ENCODE data around the gene EVC. TPM values are rescaled to one million over a fixed set of nuclear protein-coding genes. Genes with fewer than 3 reads are reported as not detected.

Gene EVC
- total and polyA plus RNA-seq, 2 experiments from 2014 or later, result 2.5 to 45.3 TPM

DNA sequence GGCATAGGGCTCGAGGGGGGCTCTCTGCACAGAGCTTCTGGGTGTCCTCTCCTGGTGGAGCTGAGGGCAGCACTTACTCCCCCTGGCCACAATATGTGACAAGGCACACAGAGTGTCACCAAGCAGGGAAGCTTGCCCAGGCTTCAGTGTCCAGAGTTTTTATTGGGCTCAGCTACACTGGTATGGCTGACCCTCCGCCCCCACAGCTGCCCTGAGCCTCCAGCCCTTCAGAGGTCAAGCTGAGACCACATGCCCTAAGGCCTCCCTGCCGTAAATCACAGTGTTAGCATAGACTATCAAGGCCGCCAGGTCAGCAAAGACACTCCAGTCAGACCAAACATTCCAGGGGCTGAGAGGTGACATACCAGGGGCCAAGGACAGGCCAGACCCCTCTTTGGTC lies 59.0 kb downstream of the EVC start:
- Histone ChIP-seq H3K9me3 (ENCODE audit: low read depth) (no peaks in the 10 kb centered on the region), H3K27ac (no peak overlapping the region), H3K27me3 (no peaks in the 10 kb centered on the region), H3K36me3 (no peaks in the 10 kb centered on the region), H3K4me1 (ENCODE audit: low read depth) (no peaks in the 10 kb centered on the region), H3K4me3 (no peak overlapping the region)
- TF ChIP-seq, protein P1, sequence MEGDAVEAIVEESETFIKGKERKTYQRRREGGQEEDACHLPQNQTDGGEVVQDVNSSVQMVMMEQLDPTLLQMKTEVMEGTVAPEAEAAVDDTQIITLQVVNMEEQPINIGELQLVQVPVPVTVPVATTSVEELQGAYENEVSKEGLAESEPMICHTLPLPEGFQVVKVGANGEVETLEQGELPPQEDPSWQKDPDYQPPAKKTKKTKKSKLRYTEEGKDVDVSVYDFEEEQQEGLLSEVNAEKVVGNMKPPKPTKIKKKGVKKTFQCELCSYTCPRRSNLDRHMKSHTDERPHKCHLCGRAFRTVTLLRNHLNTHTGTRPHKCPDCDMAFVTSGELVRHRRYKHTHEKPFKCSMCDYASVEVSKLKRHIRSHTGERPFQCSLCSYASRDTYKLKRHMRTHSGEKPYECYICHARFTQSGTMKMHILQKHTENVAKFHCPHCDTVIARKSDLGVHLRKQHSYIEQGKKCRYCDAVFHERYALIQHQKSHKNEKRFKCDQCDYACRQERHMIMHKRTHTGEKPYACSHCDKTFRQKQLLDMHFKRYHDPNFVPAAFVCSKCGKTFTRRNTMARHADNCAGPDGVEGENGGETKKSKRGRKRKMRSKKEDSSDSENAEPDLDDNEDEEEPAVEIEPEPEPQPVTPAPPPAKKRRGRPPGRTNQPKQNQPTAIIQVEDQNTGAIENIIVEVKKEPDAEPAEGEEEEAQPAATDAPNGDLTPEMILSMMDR (IDR thresholded peaks at IDR 0.05; ENCODE audit: low read depth, low read length), result no peak
- no peak for DNase-seq (ENCODE audit: low read depth in 1 of 2, low spot score in 1 of 2)

DNA sequence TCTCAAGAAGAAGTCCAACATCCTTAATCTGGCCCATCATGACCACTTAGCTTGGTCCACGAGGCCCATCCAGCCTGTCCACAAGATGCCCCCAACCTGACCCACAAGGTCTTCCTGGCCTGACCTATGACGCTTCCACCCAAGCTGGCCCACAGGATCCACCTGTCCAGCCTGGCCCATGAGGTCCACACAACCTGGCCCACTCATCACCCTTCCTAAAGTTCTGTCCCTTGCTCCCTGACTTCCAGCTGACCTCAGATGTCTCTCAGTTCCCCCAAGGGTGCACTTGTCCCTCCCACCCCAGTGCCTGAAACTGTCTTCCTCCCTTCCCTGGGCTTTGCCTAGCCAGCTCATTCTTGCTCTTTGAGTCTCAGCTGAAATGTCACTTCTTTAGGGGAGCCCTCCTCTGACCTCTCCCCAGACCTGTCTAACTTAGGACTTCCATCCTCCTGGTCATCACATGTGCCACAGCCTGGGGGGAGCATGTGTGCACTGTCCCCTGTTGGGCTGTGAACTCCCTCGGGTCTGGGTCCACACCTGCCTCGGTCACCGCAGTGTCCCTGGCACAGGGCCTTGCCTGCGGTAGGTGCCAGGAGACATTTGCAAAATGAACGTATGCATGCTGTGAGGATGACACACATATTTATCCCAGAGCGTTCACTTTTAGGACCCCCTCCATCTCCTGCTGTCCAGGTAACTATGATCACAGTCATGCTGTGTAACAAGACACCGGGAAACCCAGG lies 61.7 kb downstream of the EVC start:
- TF ChIP-seq, protein P1 (IDR thresholded peaks at IDR 0.05; ENCODE audit: low read depth, low read length), result no peak
- no peak overlapping the region for H3K27ac ChIP-seq
- H3K4me3 ChIP-seq, result no peak overlapping the region
- H3K36me3 ChIP-seq, result no peaks in the 10 kb centered on the region
- no peaks in the 10 kb centered on the region for H3K9me3 ChIP-seq (ENCODE audit: low read depth)
- H3K4me1 ChIP-seq (ENCODE audit: low read depth), result no peaks in the 10 kb centered on the region
- H3K27me3 ChIP-seq, result no peaks in the 10 kb centered on the region
- no peak for DNase-seq (ENCODE audit: low read depth in 1 of 2, low spot score in 1 of 2)

DNA sequence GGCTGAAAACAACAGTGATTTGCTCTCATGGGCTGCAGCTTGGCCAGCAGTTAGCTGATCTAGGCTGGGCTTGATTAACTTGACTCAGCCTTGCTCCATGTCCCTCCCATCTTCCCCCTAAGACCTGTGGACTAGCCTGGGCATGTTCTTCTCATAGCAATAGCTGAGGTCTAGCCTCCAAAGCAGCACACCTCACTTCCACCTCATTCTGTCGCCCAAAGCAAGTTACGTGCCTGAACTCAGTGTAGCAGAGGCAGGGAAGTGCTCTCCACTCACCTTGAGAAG lies 62.2 kb downstream of the EVC start:
- Histone ChIP-seq H3K36me3 (no peaks in the 10 kb centered on the region), H3K9me3 (ENCODE audit: low read depth) (no peaks in the 10 kb centered on the region), H3K27me3 (no peaks in the 10 kb centered on the region), H3K4me3 (no peak overlapping the region), H3K4me1 (ENCODE audit: low read depth) (no peaks in the 10 kb centered on the region), H3K27ac (no peak overlapping the region)
- TF ChIP-seq, protein P1 (IDR thresholded peaks at IDR 0.05; ENCODE audit: low read depth, low read length), result no peak
- DNase-seq (ENCODE audit: low read depth in 1 of 2, low spot score in 1 of 2), result no peak

DNA sequence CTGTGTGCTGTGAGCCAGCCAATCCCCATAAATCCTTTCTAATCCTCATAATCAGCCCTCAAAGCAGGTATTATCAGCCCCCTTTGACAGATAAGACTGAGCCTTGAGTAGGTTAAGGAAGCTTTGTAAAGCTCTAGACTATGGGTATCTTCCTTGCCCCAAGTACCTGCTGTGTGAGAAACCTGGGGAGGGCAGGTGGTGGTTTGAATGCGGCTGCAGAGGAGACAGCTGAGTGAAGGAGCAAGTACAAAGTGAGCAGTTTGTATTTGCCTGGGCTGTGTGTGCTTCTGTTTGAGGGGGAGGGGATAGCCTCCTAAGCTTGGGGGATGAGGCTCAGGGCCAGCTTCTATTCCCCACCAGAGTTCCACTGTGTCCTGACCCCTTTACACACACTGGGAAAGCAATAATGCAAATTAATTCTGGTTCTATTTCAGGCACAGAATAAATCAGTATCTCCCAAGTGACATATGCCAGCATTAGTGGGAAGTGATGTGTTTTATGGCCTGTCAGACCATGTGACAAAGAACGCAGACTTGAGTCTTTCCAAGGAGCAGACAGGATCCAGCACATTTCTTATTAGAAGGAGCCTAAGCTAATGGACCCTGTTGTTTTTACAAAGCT lies 63.5 kb downstream of the EVC start:
- no peaks in the 10 kb centered on the region for H3K27me3 ChIP-seq
- no peak overlapping the region for H3K4me3 ChIP-seq
- no peaks in the 10 kb centered on the region for H3K36me3 ChIP-seq
- H3K27ac ChIP-seq, result no peak overlapping the region
- no peaks in the 10 kb centered on the region for H3K4me1 ChIP-seq (ENCODE audit: low read depth)
- TF ChIP-seq, protein P1 (IDR thresholded peaks at IDR 0.05; ENCODE audit: low read depth, low read length), result no peak
- DNase-seq (ENCODE audit: low read depth in 1 of 2, low spot score in 1 of 2), result no peak
- no peaks in the 10 kb centered on the region for H3K9me3 ChIP-seq (ENCODE audit: low read depth)

DNA sequence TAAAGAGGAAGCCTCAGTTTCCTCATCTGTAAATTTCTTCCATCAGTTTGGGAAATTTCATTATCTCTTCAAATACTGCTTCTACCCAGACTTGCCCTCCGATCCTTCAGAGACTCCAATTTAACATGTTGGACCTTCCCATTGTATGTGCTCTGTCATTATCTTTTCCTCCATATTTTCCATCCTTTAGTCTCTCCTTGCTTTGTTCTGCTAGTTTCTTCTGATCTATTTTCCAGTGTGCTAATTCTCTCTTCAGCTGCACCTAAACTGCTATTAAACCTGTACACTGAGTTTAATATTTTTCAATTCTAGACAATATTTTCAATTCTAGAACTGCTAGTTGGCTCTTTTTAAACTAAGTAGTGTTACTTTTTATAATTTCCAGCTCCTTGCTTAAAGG lies 65.5 kb downstream of the EVC start:
- no peak for DNase-seq (ENCODE audit: low read depth in 1 of 2, low spot score in 1 of 2)
- Histone ChIP-seq H3K27me3 (no peaks in the 10 kb centered on the region), H3K4me1 (ENCODE audit: low read depth) (no peaks in the 10 kb centered on the region), H3K4me3 (no peak overlapping the region), H3K36me3 (no peaks in the 10 kb centered on the region), H3K9me3 (ENCODE audit: low read depth) (no peaks in the 10 kb centered on the region), H3K27ac (no peak overlapping the region)
- TF ChIP-seq, protein P1 (IDR thresholded peaks at IDR 0.05; ENCODE audit: low read depth, low read length), result no peak

Data from cardiac muscle cell (in vitro differentiated cells and primary cell).